Right kidney (tissue), 9 donors: Measurements from ENCODE around the gene BANK1.

Experiments
- DNase-seq: peaks from one replicate; pipeline ENCODE4 v3.0.0-alpha.2; 2016
- long read RNA-seq, 8 donors: transcript quantifications; one replicate each; lab custom pipeline, GENCODE V29; 2026

BANK1 gene
- long read RNA-seq, donor 1 = 0 reads
- long read RNA-seq, donor 2 = 0 reads
- long read RNA-seq, donor 3 = 0 reads
- long read RNA-seq, donor 4 = 0 reads
- long read RNA-seq, donor 5 = 0 reads
- long read RNA-seq, donor 6 = 0 reads
- long read RNA-seq, donor 7 = 0 reads
- long read RNA-seq, donor 8, partial matches to known transcripts = 0 of 1 reads
- long read RNA-seq, donor 8, other reads (novel, unspliced or antisense) = 0 of 1 reads

- peak; percentile 91 for DNase-seq
Observed at GRCh38 chr4:101790521-101791181, at the start of gene BANK1. Gene BANK1, plus strand, starts transcription at chr4:101790730. Its CDS starts 151 bp downstream, at chr4:101790881.

- DNase-seq = no peak
Observed at GRCh38 chr4:101753721-101754120, 36.8 kb upstream of the BANK1 start.

- no peak for DNase-seq
Observed at GRCh38 chr4:101756181-101756580, 34.3 kb upstream of the BANK1 start.

- DNase-seq = no peak
Observed at GRCh38 chr4:101761405-101761804, 29.1 kb upstream of the BANK1 start.

GRCh38 chr4:101762025-101762424 is 28.5 kb upstream of the BANK1 start:
- no peak for DNase-seq

GRCh38 chr4:101762534-101762933 is 28.0 kb upstream of the BANK1 start:
- DNase-seq = no peak

- no peak for DNase-seq
Observed at GRCh38 chr4:101763576-101763975, 27.0 kb upstream of the BANK1 start.

- DNase-seq = no peak
Observed at GRCh38 chr4:101774807-101775206, 15.7 kb upstream of the BANK1 start.

GRCh38 chr4:101777431-101777830 is 13.1 kb upstream of the BANK1 start:
- DNase-seq = no peak

GRCh38 chr4:101780284-101780683 is 10.2 kb upstream of the BANK1 start:
- no peak for DNase-seq

- DNase-seq = no peak
Observed at GRCh38 chr4:101782546-101782945, 8.0 kb upstream of the BANK1 start.

- DNase-seq = no peak
Observed at GRCh38 chr4:101784957-101785356, 5.6 kb upstream of the BANK1 start.

- DNase-seq = no peak
Observed at GRCh38 chr4:101785486-101785885, 5.0 kb upstream of the BANK1 start.

GRCh38 chr4:101787701-101788316 is 2.7 kb upstream of the BANK1 start:
- DNase-seq = no peak

GRCh38 chr4:101791182-101791558 is 640 bp downstream of the BANK1 start:
- no peak for DNase-seq

GRCh38 chr4:101792056-101792590 is 1.6 kb downstream of the BANK1 start:
- no peak for DNase-seq

GRCh38 chr4:101793397-101793796 is 2.9 kb downstream of the BANK1 start:
- DNase-seq = no peak

GRCh38 chr4:101794806-101795205 is 4.3 kb downstream of the BANK1 start:
- DNase-seq = no peak

- DNase-seq = no peak
Observed at GRCh38 chr4:101795704-101796103, 5.2 kb downstream of the BANK1 start.

- DNase-seq = no peak
Observed at GRCh38 chr4:101801958-101802357, 11.4 kb downstream of the BANK1 start.

- DNase-seq = peak; percentile 10
Observed at GRCh38 chr4:101806914-101807313, 16.4 kb downstream of the BANK1 start.

- no peak for DNase-seq
Observed at GRCh38 chr4:101807351-101807750, 16.8 kb downstream of the BANK1 start.

GRCh38 chr4:101813604-101814003 is 23.1 kb downstream of the BANK1 start:
- no peak for DNase-seq

GRCh38 chr4:101818362-101818761 is 27.8 kb downstream of the BANK1 start:
- no peak for DNase-seq
